ENCODE measurements around the gene SPPL3.
A peak's percentile ranks its signal among the peaks of the same experiment; 100 is the strongest.

SPPL3 gene

GRCh38 chr12:120818416-120818815 lies 85.7 kb downstream of the SPPL3 start:
- Histone ChIP-seq H3K36me3 (ENCODE audit: control insufficient read depth in 2 of 2, insufficient read depth in 1 of 2, low read length in 2 of 2) (no peaks in the 10 kb centered on the region), H3K27ac (ENCODE audit: extremely low read depth, low read depth, low read length) (no peak overlapping the region), H3K4me3 (ENCODE audit: low read depth, low read length) (no peak overlapping the region), H3K4me1 (ENCODE audit: control insufficient read depth, insufficient read depth, low read length) (peaks cover 20% of the 10 kb centered on the region), H3K9me3 (ENCODE audit: control insufficient read depth, insufficient read depth, low read depth, low read length) (no peaks in the 10 kb centered on the region)
- TF ChIP-seq ZNF473 (tag by site-specific recombination; IDR thresholded peaks at IDR 0.05): no peak
- no peak for TF ChIP-seq SP3 (tag by site-specific recombination; IDR thresholded peaks at IDR 0.05)
- no peak for TF ChIP-seq ZNF211 (tag by site-specific recombination; IDR thresholded peaks at IDR 0.05; ENCODE audit: low read depth)
- no peak for TF ChIP-seq HOXD13 (CRISPR knock-in tag; IDR thresholded peaks at IDR 0.05; ENCODE audit: borderline replicate concordance)
- ChIA-PET CTCF (interaction anchor here (0.6 to 1.1 kb wide), 2 partner anchors 11 to 14 kb away, joined by 3 read pairs; no protein-coding TSS in a partner anchor), POLR2A (no interaction called here)

GRCh38 chr12:120817559-120818330 lies 86.4 kb downstream of the SPPL3 start:
- Histone ChIP-seq H3K36me3 (ENCODE audit: control insufficient read depth in 2 of 2, insufficient read depth in 1 of 2, low read length in 2 of 2) (no peaks in the 10 kb centered on the region), H3K9me3 (ENCODE audit: control insufficient read depth, insufficient read depth, low read depth, low read length) (no peaks in the 10 kb centered on the region), H3K4me3 (ENCODE audit: low read depth, low read length) (no peak overlapping the region), H3K4me1 (ENCODE audit: control insufficient read depth, insufficient read depth, low read length) (peaks cover 20% of the 10 kb centered on the region), H3K27ac (ENCODE audit: extremely low read depth, low read depth, low read length) (no peak overlapping the region)
- ChIA-PET CTCF (interaction anchor here (0.6 to 1.1 kb wide), 3 partner anchors 11 to 109 kb away, joined by 3 to 5 read pairs (median 3); no protein-coding TSS in a partner anchor), POLR2A (no interaction called here)
- TF ChIP-seq ZNF19 (tag by site-specific recombination; IDR thresholded peaks at IDR 0.05; ENCODE audit: low read depth) (no peak), KLF17 (tag by site-specific recombination; IDR thresholded peaks at IDR 0.05) (no peak), ZNF777 (tag by site-specific recombination; IDR thresholded peaks at IDR 0.05; ENCODE audit: borderline replicate concordance) (no peak), ZBTB1 (tag by site-specific recombination; IDR thresholded peaks at IDR 0.05) (no peak), MZF1 (tag by site-specific recombination; IDR thresholded peaks at IDR 0.05; ENCODE audit: borderline replicate concordance) (no peak), PRDM6 (tag by site-specific recombination; IDR thresholded peaks at IDR 0.05) (peak; percentile 27; the same call in 1 of the 2 replicates), ZFP41 (tag by site-specific recombination; IDR thresholded peaks at IDR 0.05; ENCODE audit: borderline replicate concordance) (no peak), ZFP3 (tag by site-specific recombination; IDR thresholded peaks at IDR 0.05; ENCODE audit: low read depth) (no peak), ZNF658 (tag by site-specific recombination; IDR thresholded peaks at IDR 0.05) (no peak), ZXDB (tag by site-specific recombination; IDR thresholded peaks at IDR 0.05) (no peak), GLIS1 (tag by site-specific recombination; IDR thresholded peaks at IDR 0.05) (0 out of 2 replicates have a peak, but pooled peaks have one; percentile 13), ZNF785 (tag by site-specific recombination; IDR thresholded peaks at IDR 0.05) (no peak), WT1 (tag by site-specific recombination; IDR thresholded peaks at IDR 0.05) (no peak), SP2 (tag by site-specific recombination; IDR thresholded peaks at IDR 0.05) (no peak), PRDM10 (tag by site-specific recombination; IDR thresholded peaks at IDR 0.05) (0 out of 2 replicates have a peak, but pooled peaks have one; percentile 34), IKZF3 (tag by site-specific recombination; IDR thresholded peaks at IDR 0.05) (0 out of 2 replicates have a peak, but pooled peaks have one; percentile 10), ZNF280C (tag by site-specific recombination; IDR thresholded peaks at IDR 0.05) (no peak), OSR2 (tag by site-specific recombination; IDR thresholded peaks at IDR 0.05) (0 out of 2 replicates have a peak, but pooled peaks have one; percentile 36), ZNF239 (tag by site-specific recombination; IDR thresholded peaks at IDR 0.05) (no peak), ZNF510 (tag by site-specific recombination; IDR thresholded peaks at IDR 0.05; ENCODE audit: insufficient replicate concordance) (no peak), ZBTB6 (tag by site-specific recombination; IDR thresholded peaks at IDR 0.05) (no peak)

Data from HEK293 (cell line).